Panc1 (cell line): ENCODE measurements around the gene CS. TPM values are rescaled to one million over a fixed set of nuclear protein-coding genes. Genes with fewer than 3 reads are reported as not detected.

Experiments used
- ATAC-seq: fragments of 200-7000 bp; cut with Tn5 transposase; 2 replicates; pipeline ENCODE4 v1.9.1; 2020; ENCODE audit warnings: mild to moderate bottlenecking, moderate library complexity
- BruUV-seq: library from RNA; stranded (reverse); fragments of 400-500 nt; replicated peaks from 2 replicates; lab custom pipeline; 2021; lab: Mats Ljungman, UMichigan
- CTCF ChIA-PET: fragments of 300-600 bp; sonication (Branson Sonifier 250); formaldehyde crosslinking; loops from one replicate; lab custom pipeline; 2022; ENCODE audit warnings: antibody characterized with exemption; lab: Charles Lee
- POLR2A ChIA-PET: fragments of 300-600 bp; sonication (Branson Sonifier 250); formaldehyde crosslinking; loops from one replicate; lab custom pipeline; 2022; ENCODE audit warnings: antibody characterized with exemption; lab: Charles Lee
- DNase-seq: peaks from one replicate; pipeline ENCODE4 v3.0.0-alpha.2; 2010; ENCODE audit warnings: low read depth, low spot score
- H3K27ac ChIP-seq: 2 replicates; pipeline ENCODE4 v1.5.1; 2011; ENCODE audit warnings: mild to moderate bottlenecking, low read length, inconsistent platforms
- H3K27me3 ChIP-seq: fragments of 200-500 bp; sonication (Bioruptor generic); 2 replicates; pipeline ENCODE4 v1.6.0; 2014; ENCODE audit warnings: low read length, inconsistent platforms; ENCODE audit not compliant: control insufficient read depth, insufficient read depth
- H3K36me3 ChIP-seq: fragments of 200-500 bp; sonication (Bioruptor generic); 2 replicates; pipeline ENCODE4 v1.5.1; 2014; ENCODE audit warnings: inconsistent platforms, mild to moderate bottlenecking, low read length, moderate library complexity; ENCODE audit not compliant: control insufficient read depth, insufficient read depth
- H3K4me1 ChIP-seq: 2 replicates; pipeline ENCODE4 v1.5.1; 2011; ENCODE audit warnings: inconsistent platforms, mild to moderate bottlenecking, low read length, moderate library complexity; ENCODE audit not compliant: control insufficient read depth, insufficient read depth
- H3K4me3 ChIP-seq, 2 experiments: 2 replicates each; pipeline ENCODE4 v1.5.1; 2011 to 2012; ENCODE audit warnings: low read depth in 2 of 2, low read length in 2 of 2, mild to moderate bottlenecking in 2 of 2, inconsistent platforms in 1 of 2, moderate library complexity in 1 of 2
- H3K9me3 ChIP-seq: fragments of 200-500 bp; sonication (Bioruptor generic); 2 replicates; pipeline ENCODE4 v1.5.1; 2014; ENCODE audit warnings: low read depth, mild to moderate bottlenecking, inconsistent platforms, low read length, moderate library complexity; ENCODE audit not compliant: control insufficient read depth, insufficient read depth
- CTCF ChIP-seq: fragments of 450-650 bp; IDR thresholded peaks from 2 replicates; pipeline ENCODE4 v1.5.1; 2017; ENCODE audit warnings: mild to moderate bottlenecking
- POLR2AphosphoS5 ChIP-seq: IDR thresholded peaks from 2 replicates; pipeline ENCODE4 v1.6.1; 2012; ENCODE audit warnings: mild to moderate bottlenecking, low read depth, low read length, moderate library complexity
- REST ChIP-seq, 2 experiments: IDR thresholded peaks; 2 replicates each; pipeline ENCODE4 v1.6.1; 2011 to 2012; ENCODE audit warnings: low read depth in 2 of 2, control low read depth in 1 of 2, low read length in 1 of 2, mild to moderate bottlenecking in 1 of 2, moderate library complexity in 1 of 2; ENCODE audit not compliant: insufficient read depth in 1 of 2
- SIN3A ChIP-seq: IDR thresholded peaks from 2 replicates; pipeline ENCODE4 v1.6.1; 2012; ENCODE audit warnings: low read depth, mild to moderate bottlenecking, low read length, moderate library complexity, borderline replicate concordance; ENCODE audit not compliant: insufficient read depth
- TCF7L2 ChIP-seq: IDR thresholded peaks from 2 replicates; pipeline ENCODE4 v1.6.1; 2011; ENCODE audit warnings: mild to moderate bottlenecking, low read depth, low read length, inconsistent platforms
- in situ Hi-C: cut with HindIII; loops from 2 replicates; pipeline ENCODE4 v1.10.0; 2016; ENCODE audit warnings: low sequenced_read_pairs, low pct_unique_long_range_greater_than_20kb
- intact Hi-C: fragments of 100-400 bp; cut with micrococcal nuclease; formaldehyde crosslinking; loops from one replicate; pipeline ENCODE4 v1.10.0; 2022; ENCODE audit not compliant: unreplicated experiment
- total RNA-seq: library from RNA; stranded (reverse); gene quantifications from one replicate; pipeline ENCODE4 v1.2.1, GENCODE V29; 2021; ENCODE audit not compliant: unreplicated experiment

The CS gene
- total RNA-seq, 1 experiment from 2014 or later, result 240 TPM

- in situ Hi-C loops (no loop called here), intact Hi-C loops (no loop called here)
- ATAC-seq (no peak), DNase-seq (no peak)
- Histone ChIP-seq H3K27ac (no peak overlapping the region), H3K4me1 (no peaks in the 10 kb centered on the region), H3K27me3 (no peaks in the 10 kb centered on the region), H3K9me3 (no peaks in the 10 kb centered on the region), H3K36me3 (peaks cover 4% of the 10 kb centered on the region; the same call in 1 of the 2 replicates), H3K4me3 (no peak overlapping the region)
- no TSS peak for BruUV-seq
- CTCF ChIA-PET, result interaction anchor here (0.7 kb wide), 1 partner anchor 131 kb away, joined by 6 read pairs; no protein-coding TSS in a partner anchor
- POLR2A ChIA-PET, result no interaction called here
- TF ChIP-seq SIN3A (no peak), TCF7L2 (no peak), REST (IDR thresholded peaks at IDR 0.05; ENCODE audit: insufficient read depth in 1 of 2, low read depth in 2 of 2, low read length in 1 of 2) (no peak), CTCF (no peak), POLR2AphosphoS5 (no peak)
These were observed 20.9 kb upstream of the CS start for GRCh38 chr12:56321027-56321426.

GRCh38 chr12:56317675-56318074 lies 17.5 kb upstream of the CS start:
- no peak overlapping the region for H3K27ac ChIP-seq
- ChIA-PET CTCF (no interaction called here), POLR2A (no interaction called here)
- DNase-seq (no peak), ATAC-seq (no peak)
- no peaks in the 10 kb centered on the region for H3K27me3 ChIP-seq
- no peaks in the 10 kb centered on the region for H3K9me3 ChIP-seq
- in situ Hi-C loops (no loop called here), intact Hi-C loops (loop anchor here (5.0 kb wide), 1 partner anchor 150 kb away; the partner anchor contains the start of gene SPRYD4)
- peaks cover 4% of the 10 kb centered on the region for H3K4me1 ChIP-seq
- BruUV-seq, result no TSS peak
- no peak overlapping the region for H3K4me3 ChIP-seq
- H3K36me3 ChIP-seq, result peaks cover 4% of the 10 kb centered on the region; the same call in 1 of the 2 replicates
- no peak; the same call in 1 of the 2 replicates for TF ChIP-seq CTCF
